ENCODE measurements around the gene SMIM28. TPM values are rescaled to one million over a fixed set of nuclear protein-coding genes. Genes with fewer than 3 reads are reported as not detected.

SMIM28 gene
- total and polyA plus RNA-seq, 2 of the 4 experiments (the other 2 are of a cell fraction), result not detected

DNA sequence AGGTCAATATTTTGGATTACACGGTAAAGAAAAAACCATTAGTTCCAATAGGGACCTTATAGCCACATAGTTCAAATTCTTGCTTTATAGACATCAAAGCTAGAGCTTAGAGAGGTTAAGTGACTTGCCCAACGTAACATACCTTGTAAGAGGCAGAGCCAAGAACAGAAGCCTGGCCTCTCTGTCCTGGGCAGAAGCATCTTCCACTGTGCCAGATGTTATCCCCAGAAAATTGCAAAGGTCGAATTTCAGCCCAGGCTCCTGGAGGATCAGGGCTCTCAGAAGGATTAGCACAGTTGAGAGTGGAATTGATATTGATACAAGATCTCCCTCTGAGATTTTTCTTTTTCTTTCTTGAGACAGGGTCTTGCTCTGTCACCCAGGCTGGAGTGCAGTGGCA lies 6.1 kb downstream of the SMIM28 start:
- Histone ChIP-seq H3K56ac (ENCODE audit: extremely low read depth, insufficient read depth, low read length) (no peak overlapping the region), H3K27me3 (ENCODE audit: control insufficient read depth, insufficient read depth, low read length) (peaks cover 8% of the 10 kb centered on the region), H3K9ac (ENCODE audit: low read depth, low read length) (no peak overlapping the region), H3K23ac (ENCODE audit: low read depth, low read length) (no peak overlapping the region), H3K4me3 (ENCODE audit: insufficient read depth, low read depth, low read length) (no peak overlapping the region), H3K9me3 (ENCODE audit: control insufficient read depth, insufficient read depth, low read length) (no peaks in the 10 kb centered on the region), H2BK5ac (ENCODE audit: low read depth, low read length, poor library complexity, severe bottlenecking) (no peak overlapping the region), H2BK20ac (ENCODE audit: low read depth, low read length) (no peak overlapping the region), H3K27ac (ENCODE audit: insufficient read depth, low read length) (no peak overlapping the region), H2AFZ (replicated peaks; ENCODE audit: low read length, poor library complexity) (no peak overlapping the region), H3K79me1 (ENCODE audit: low read depth in 1 of 2, low read length in 2 of 2) (no peaks in the 10 kb centered on the region), H4K91ac (ENCODE audit: insufficient read depth, low read depth, low read length) (no peak overlapping the region), H3K36me3 (ENCODE audit: control insufficient read depth, insufficient read depth, low read length) (no peaks in the 10 kb centered on the region), H3K4ac (ENCODE audit: low read depth, low read length) (no peak overlapping the region), H2AK5ac (ENCODE audit: low read depth, low read length) (no peak overlapping the region), H3K14ac (replicated peaks; ENCODE audit: low read depth, low read length) (no peak overlapping the region), H3K9me1 (ENCODE audit: insufficient read depth, low read length) (no peaks in the 10 kb centered on the region), H2BK15ac (ENCODE audit: low read depth, low read length) (no peak overlapping the region), H4K20me1 (ENCODE audit: insufficient read depth, low read length) (no peaks in the 10 kb centered on the region), H2BK120ac (ENCODE audit: low read depth, low read length) (no peak overlapping the region), H3K4me2 (ENCODE audit: low read depth, low read length) (no peak overlapping the region), H2AK9ac (replicated peaks; ENCODE audit: low read depth, low read length, poor library complexity) (no peak overlapping the region), H4K8ac (ENCODE audit: low read depth in 2 of 2, low read length in 2 of 2) (no peak overlapping the region), H4K5ac (ENCODE audit: low read depth, low read length) (no peak overlapping the region), H3K18ac (ENCODE audit: low read depth, low read length) (no peak overlapping the region), H3K4me1 (ENCODE audit: control insufficient read depth, insufficient read depth, low read length) (no peaks in the 10 kb centered on the region)
- ChIA-PET CTCF (interaction anchor here (1.3 kb wide), 1 partner anchor 12 kb away, joined by 4 read pairs; no protein-coding TSS in a partner anchor), POLR2A (ENCODE audit: unreplicated experiment) (no interaction called here)
- no peak for ATAC-seq (ENCODE audit: low read depth)
- TF ChIP-seq SMC3 (IDR thresholded peaks at IDR 0.05; ENCODE audit: low read depth, low read length) (no peak), MAFK (IDR thresholded peaks at IDR 0.05; ENCODE audit: low read depth, low read length) (no peak), NFE2L2 (IDR thresholded peaks at IDR 0.05; ENCODE audit: low read depth, low read length) (no peak), POLR2A (IDR thresholded peaks at IDR 0.05; ENCODE audit: low read depth, low read length) (no peak), RCOR1 (IDR thresholded peaks at IDR 0.05; ENCODE audit: insufficient replicate concordance, low read length) (no peak), CEBPB (IDR thresholded peaks at IDR 0.05; ENCODE audit: low read depth, low read length) (no peak), RFX5 (IDR thresholded peaks at IDR 0.05; ENCODE audit: low read depth, low read length) (no peak), ELK1 (IDR thresholded peaks at IDR 0.05; ENCODE audit: borderline replicate concordance, low read depth, low read length) (no peak), MXI1 (IDR thresholded peaks at IDR 0.05; ENCODE audit: borderline replicate concordance, low read depth, low read length) (no peak), MAZ (IDR thresholded peaks at IDR 0.05; ENCODE audit: borderline replicate concordance, low read depth, low read length) (no peak), RAD21 (IDR thresholded peaks at IDR 0.05; ENCODE audit: low read length) (no peak)
- TF ChIP-seq, protein P1, sequence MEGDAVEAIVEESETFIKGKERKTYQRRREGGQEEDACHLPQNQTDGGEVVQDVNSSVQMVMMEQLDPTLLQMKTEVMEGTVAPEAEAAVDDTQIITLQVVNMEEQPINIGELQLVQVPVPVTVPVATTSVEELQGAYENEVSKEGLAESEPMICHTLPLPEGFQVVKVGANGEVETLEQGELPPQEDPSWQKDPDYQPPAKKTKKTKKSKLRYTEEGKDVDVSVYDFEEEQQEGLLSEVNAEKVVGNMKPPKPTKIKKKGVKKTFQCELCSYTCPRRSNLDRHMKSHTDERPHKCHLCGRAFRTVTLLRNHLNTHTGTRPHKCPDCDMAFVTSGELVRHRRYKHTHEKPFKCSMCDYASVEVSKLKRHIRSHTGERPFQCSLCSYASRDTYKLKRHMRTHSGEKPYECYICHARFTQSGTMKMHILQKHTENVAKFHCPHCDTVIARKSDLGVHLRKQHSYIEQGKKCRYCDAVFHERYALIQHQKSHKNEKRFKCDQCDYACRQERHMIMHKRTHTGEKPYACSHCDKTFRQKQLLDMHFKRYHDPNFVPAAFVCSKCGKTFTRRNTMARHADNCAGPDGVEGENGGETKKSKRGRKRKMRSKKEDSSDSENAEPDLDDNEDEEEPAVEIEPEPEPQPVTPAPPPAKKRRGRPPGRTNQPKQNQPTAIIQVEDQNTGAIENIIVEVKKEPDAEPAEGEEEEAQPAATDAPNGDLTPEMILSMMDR (conservative IDR thresholded peaks at IDR 0.05; ENCODE audit: low read depth, low read length), result no peak
- TF ChIP-seq, protein P2, sequence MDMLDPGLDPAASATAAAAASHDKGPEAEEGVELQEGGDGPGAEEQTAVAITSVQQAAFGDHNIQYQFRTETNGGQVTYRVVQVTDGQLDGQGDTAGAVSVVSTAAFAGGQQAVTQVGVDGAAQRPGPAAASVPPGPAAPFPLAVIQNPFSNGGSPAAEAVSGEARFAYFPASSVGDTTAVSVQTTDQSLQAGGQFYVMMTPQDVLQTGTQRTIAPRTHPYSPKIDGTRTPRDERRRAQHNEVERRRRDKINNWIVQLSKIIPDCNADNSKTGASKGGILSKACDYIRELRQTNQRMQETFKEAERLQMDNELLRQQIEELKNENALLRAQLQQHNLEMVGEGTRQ (IDR thresholded peaks at IDR 0.05; ENCODE audit: low read depth, low read length), result no peak
- WGBS, 2 experiments (ENCODE audit: extremely low coverage in 2 of 2, insufficient read length in 1 of 2), result no CpG with 5 or more reads among the region's 3 CpGs
- BruUV-seq (replicated peaks), result no TSS peak
- in situ Hi-C loops (cut with MboI; ENCODE audit: low sequenced_read_pairs), result no loop called here
- intact Hi-C loops (cut with micrococcal nuclease), result loop anchor here (5.0 kb wide), 1 partner anchor 46 kb away; no protein-coding TSS in a partner anchor
- dilution Hi-C loops (cut with HindIII; ENCODE audit: low sequenced_read_pairs, unreplicated experiment), result no loop called here
- DNase-seq, result no peak
